CD4-positive, alpha-beta T cell treated with Interleukin-17A for 1 hour (primary cell): ENCODE results near the gene DUSP16.
"Not testable (repeated sequence)": the region's sequence is repeated elsewhere in the genome, so short reads cannot be mapped to it uniquely, and the experiment has no call there.

Source experiments
- DNase-seq: peaks from one replicate; pipeline ENCODE4 v3.0.0-alpha.2; 2020

Gene DUSP16, protein sequence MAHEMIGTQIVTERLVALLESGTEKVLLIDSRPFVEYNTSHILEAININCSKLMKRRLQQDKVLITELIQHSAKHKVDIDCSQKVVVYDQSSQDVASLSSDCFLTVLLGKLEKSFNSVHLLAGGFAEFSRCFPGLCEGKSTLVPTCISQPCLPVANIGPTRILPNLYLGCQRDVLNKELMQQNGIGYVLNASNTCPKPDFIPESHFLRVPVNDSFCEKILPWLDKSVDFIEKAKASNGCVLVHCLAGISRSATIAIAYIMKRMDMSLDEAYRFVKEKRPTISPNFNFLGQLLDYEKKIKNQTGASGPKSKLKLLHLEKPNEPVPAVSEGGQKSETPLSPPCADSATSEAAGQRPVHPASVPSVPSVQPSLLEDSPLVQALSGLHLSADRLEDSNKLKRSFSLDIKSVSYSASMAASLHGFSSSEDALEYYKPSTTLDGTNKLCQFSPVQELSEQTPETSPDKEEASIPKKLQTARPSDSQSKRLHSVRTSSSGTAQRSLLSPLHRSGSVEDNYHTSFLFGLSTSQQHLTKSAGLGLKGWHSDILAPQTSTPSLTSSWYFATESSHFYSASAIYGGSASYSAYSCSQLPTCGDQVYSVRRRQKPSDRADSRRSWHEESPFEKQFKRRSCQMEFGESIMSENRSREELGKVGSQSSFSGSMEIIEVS

DNA sequence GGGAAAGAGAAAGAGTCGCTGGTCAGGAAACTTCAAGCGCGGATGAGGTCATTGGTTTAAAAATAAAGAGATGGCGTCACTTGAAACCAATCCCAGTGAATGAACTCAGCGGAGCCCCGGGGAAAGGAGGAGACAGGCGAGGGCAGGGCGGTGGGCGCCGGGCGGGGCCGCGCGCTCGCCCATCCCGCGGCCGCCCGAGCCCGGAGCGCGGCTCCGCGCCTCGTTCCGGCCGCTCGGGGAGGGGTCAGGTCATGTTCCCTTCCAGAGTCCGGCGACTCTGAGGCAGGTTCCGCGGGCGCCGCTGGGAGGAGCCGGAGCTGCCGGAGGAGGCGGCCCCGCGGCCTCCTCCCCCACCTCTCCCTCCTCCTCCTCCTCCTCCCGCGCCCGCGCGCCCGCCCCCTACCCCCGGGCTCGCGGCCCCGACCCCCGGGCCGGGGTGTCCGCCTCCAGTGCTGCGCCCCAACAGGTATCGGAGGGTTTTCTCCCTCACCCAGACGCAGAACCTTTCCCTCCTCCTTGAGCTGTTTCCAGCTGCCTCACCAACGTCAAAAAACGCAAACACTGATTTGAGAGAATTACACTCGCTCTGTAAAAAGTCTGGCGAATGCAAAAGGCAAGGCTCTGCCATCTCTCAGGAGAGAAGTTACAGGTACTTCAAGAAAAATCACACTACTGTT is at the start of gene DUSP16:
Gene DUSP16 (minus strand): TSS at position 279 of the 677 bp plus-strand sequence. CDS start 41,765 bp downstream, outside the sequence.
- DNase-seq, result peak; percentile 95

DNA sequence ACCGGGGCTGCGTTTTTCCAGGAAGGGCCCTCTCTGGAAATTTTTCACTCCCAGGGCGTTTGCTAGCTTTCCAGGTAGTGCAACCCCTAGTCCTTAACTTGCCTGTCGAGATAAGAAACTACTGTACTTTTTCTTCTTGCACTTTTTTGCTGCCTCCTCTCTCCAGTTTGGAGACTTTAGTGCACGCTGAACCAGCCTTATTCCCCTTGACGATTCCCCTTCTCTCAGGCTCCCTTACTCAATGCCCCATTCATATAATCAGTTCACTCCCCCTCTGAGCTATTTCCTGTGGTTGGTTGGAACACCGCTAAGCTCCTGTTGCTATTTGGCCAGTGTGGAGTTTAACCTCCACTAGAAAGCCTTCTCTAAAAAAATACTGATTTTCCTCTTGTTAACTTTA is 49.7 kb upstream of the DUSP16 start:
- peak; percentile 59 for DNase-seq

GRCh38 chr12:12611512-12612306 is 49.0 kb upstream of the DUSP16 start, which contains the start of gene CREBL2:
Gene CREBL2 (plus strand): TSS chr12:12611876. CDS start chr12:12612173, 297 bp downstream.
- peak; percentile 90 for DNase-seq

DNA sequence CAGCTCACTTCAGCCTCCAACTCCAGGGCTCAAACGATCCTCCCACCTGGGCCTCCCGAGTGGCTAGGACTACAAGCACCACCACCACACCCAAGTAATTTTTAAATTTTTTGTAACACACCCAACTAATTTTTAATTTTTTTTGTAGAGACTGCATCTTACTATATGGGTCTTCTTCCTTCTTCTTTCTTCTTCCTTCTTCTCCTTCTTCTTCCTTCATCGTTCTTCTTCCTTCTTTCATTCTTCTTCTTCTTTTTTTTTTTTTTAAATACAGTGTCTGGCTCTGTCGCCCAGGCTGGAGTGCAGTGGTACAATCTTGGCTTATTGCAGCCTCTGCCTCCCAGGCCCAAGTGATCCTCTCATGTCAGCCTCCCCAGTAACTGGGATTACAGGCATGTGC is 48.0 kb upstream of the DUSP16 start:
- DNase-seq, result no peak

GRCh38 chr12:12609692-12610091 is 47.0 kb upstream of the DUSP16 start:
- no peak for DNase-seq

DNA sequence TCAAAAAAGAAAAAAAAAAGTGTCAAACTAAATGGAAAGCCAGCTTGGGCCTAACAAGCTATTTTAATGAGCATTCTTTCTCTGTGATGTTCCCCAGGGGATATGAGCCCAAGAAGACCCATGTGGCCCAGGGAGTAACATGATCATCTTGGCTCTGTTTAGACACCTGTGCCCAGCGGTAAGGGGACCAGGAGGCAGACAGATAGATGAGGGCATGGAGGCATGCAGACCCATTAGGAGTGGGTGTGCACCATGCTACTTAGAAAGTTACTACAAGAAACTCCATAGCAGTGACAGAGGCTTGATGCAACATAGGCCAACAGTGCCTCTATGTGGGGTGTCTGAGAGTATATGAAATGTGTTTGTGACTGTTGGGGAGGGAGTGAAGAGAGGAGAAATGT is 45.9 kb upstream of the DUSP16 start:
- no peak for DNase-seq

DNA sequence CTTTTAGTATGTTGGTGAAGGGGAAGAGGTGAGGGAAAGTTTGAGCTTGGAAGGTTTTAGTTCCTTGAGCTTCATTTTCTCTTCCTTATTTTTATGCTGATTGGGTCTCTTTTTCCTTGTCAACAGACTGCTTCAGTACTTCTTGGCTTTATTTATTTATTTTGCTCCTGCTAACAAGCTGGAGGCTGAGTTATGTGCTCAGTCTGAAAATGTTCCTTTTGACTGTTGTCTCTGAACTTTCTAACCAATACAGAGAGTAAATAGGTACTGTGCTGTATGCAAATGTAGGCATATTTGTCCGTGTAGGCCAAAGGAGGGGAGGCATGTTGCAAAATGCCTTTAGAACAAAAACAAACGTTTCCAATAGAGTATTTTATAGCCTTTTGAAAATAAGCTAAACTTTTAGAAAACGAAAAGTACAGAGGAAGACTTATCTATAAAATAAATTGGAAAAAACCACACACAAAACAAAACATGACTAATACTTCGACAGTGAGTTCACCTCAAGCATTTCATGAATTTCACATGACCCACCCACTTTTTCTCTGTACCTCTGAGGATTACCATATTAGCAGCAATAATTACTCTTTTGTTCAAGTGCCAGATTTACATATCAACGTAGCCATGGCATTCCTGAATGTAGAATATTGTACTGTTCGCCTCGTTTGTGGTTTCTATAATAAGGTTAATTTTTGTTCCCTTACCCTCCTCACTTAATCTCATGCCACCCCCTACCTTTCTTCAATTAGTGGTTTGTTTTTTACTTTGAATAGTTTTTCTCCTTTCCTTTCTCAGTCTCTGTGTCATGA is 44.3 kb upstream of the DUSP16 start:
- no peak for DNase-seq

GRCh38 chr12:12604740-12605139 is 42.1 kb upstream of the DUSP16 start:
- no peak for DNase-seq

DNA sequence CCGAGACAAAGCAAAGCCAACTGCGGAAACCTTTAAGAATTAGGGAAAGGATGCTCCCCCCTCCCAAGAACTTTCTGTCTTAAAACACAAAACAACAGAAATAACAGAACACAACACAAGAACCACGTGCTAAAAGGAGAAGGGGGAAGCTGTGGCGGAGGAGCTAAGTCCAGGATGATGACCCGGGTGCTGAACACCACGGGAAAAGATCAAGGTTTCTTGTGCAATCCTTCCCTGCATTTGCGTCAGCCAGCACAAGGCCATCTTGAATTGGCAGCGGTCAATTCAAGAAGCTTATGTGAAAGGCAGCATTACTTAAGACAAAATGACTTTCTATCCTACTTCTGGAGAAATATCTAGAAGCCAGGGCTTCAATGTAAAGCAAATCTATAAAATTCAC is 38.0 kb upstream of the DUSP16 start:
- no peak for DNase-seq

- no peak for DNase-seq
These were observed 37.3 kb upstream of the DUSP16 start for GRCh38 chr12:12599750-12600643.

DNA sequence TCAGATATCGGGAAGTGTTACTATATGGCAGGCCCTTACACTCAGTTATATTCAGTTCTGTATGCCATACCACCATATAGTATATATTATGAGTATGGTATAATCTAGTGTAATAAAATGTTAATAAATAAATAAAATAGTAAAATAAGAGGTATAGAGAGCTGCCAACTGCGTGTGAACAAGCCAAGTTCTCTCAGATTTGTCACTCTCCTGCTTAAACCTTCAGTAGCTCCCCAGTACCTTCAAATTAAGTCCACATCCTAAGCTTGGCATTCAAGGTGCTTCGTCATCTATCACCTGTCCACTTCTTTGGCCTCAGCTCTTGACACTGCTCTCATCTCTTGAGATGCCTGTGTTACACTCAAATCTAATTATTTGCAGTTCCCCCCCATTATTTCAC is 36.2 kb upstream of the DUSP16 start:
- DNase-seq, result no peak

- DNase-seq, result not testable (repeated sequence)
These were observed 33.9 kb upstream of the DUSP16 start for GRCh38 chr12:12596598-12596997.

DNA sequence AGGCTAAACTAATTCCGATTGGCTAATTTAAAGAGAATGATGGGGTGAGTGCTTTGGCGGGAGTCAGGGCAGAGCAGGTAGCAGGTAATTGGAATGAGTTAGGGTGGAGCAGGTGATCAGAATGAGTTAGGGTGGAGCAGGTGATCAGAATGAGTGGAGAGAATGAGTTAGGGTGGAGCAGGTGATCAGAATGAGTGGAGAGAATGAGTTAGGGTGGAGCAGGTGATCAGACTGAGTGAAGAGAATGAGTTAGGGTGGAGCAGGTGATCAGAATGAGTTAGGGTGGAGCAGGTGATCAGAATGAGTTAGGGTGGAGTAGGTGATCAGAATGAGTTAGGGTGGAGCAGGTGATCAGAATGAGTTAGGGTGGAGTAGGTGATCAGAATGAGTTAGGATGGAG is 33.3 kb upstream of the DUSP16 start:
- not testable (repeated sequence) for DNase-seq

GRCh38 chr12:12592930-12593329 is 30.3 kb upstream of the DUSP16 start:
- no peak for DNase-seq

DNA sequence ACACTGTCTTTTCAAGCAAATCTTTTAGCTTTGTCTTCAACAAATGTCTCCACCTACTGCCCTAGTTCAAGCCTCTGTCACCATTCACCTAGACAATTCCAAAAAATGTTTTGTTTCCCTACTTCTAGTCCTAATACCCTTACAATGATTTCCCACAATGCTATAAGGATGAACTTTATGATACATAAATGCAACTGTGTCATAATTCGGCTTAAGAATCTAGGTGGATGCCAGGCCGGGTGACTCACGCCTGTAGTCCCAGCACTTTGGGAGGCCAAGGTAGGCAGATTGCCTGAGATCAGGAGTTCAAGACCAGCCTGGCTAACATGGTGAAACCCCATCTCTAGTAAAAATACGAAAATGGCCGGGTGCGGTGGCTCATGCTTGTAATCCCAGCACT is 28.3 kb upstream of the DUSP16 start:
- DNase-seq, result no peak

GRCh38 chr12:12588436-12588835 is 25.8 kb upstream of the DUSP16 start:
- not testable (repeated sequence) for DNase-seq

DNA sequence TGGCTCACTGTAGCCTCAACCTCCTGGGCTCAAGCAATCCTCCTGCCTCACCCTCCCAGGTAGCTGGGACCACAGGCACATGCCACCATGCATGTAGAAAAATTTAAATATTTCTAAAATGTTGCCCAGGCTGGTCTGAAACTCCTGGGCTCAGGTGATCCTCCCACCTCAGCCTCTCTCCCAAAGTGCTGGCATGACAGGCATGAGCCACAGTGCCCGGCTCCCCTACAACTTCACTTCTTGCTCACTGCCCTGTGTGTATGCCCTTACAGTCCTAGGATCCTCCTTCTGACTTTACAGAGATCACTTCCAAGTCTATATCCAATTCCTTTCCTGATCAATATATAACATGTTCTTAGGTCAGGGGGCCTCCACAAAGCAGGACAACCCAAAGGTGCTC is 25.2 kb upstream of the DUSP16 start:
- DNase-seq, result no peak

DNA sequence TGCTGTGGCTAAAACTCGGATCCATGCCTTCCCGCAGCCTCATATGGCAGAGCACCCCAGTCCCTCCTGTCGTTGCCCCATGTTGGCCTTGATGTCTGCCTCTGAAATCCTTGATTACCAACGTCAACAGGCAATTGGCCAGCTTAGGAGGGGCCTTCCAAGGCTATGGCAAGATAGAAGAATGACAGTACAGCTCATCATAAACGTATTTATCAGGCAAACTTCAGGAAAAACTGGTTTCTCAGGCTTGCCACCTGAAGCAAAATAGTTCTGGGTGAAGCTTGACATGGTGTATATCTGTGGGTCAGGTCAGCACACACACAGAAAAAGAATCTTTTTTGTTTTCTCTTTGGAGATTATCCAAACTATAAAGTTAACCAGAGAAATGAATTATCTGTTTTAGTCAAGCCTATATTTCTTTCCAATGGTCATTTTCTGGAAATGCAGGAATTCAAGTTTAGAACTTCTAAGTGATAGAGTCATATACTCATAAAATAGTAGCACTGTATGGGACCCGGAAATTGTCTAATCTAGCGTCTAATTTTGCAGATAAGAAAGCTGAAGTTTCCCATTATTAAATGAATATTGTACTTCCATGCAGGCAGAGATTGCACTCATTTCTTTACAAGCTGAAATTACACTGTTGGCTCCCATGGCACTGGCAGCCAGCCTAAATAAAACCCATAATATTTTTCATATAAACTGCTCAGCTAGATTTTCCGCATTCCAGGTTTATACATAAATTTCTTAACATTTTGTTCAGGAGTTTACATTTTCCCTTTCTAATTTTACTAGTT is 24.4 kb upstream of the DUSP16 start:
- no peak for DNase-seq

DNA sequence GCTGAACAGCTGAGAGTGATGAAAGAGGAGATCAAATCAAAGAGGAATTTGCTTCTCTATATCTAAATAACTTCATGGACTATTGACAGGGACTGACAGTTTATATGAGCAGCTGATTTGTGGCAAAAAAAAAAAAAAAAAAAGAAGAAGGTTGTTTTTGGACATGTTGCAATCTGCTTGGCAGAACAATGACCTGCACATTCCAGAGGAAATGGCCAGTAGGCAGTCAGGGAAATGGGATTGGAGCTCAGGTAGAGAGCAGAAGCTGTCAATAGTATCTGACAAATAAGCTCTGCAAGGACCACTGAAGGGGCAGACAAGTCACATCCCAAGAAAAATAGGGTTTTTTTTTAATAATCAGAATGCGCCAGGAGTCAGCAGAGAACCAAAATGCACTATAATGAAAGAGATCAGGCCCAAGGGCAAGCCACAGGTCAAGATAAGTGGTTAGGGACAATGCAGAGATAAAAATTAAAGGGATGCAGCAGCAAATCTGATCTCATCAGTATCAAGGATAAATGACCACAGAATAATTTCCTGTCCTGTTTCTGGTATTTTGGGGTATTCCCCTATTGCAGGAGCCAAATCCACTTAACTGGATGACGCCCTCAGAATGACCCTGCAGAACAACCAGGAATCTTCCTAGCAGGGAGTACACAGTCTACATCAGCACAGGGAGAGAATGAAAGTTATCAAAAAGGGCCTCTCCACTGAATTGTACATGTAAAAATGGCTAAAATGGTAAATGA is 22.6 kb upstream of the DUSP16 start:
- DNase-seq, result no peak
